UCSD-AML1 (cell line): ENCODE data around the gene ZNF695.

Source experiments
- DNase-seq: peaks from one replicate; lab custom pipeline; 2025; ENCODE audit not compliant: unreplicated experiment; lab: John Stamatoyannopoulos, UW

Gene ZNF695

GRCh38 chr1:246959944-246960693 is 47.7 kb downstream of the ZNF695 start:
- no peak for DNase-seq

- DNase-seq = no peak
These were observed 53.7 kb downstream of the ZNF695 start for GRCh38 chr1:246954126-246954525.

DNA sequence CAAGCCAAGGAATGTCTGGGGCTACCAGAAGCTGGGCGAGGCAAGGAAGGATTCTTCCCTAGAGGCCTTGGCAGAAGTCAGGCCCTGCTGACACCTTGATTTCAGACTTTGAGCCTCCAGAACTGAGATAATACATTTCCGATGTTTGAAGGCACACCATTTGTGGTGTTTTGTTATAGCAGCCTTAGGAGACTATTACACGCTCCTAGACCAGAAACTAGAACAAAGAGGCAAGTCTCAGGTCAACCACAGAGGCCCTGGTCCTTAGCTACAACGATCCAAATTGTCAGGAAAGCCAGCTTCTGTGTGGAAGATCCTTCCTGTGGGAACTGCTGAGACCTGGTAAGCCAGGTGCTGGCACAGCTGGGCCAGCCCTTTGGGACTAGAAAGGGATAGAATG is 56.4 kb downstream of the ZNF695 start:
- DNase-seq = no peak

DNA sequence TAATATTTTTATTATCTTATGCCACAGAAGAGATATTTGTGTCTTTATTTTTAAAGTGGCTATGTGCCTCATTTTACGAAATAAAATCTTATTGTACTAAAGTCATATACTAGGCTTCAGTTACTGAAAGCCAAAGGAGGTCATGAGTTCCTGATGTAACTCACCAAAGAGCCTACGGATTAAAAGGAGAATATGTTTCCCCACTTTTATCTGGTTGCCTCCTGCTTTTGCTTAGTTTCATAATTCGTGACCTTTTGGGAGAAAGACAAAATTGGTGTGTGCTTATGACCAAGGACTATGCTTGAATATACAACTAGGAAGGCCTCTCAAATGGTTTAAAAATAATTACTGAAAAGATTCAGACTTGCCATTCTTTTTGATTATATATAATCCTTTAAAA is 57.9 kb downstream of the ZNF695 start:
- DNase-seq = no peak

DNA sequence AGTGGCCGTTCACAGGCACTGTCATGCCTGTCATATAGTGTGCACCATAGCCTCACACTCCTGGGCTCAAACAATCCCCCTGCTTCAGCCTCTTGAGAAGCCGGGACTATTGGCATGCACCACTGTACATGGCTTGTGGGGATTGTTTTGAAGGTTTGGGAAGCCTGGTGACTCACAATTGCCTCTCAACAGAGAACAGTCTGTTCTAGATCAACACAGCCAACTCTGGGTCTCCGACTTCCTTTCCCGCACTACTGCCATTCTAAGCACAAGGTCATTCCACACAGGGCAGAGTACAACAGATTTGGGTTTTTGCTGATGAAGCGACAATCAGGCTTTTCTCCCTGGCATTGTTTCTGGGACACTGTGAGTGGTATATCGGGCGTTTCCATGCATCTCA is 60.6 kb downstream of the ZNF695 start:
- no peak for DNase-seq

DNA sequence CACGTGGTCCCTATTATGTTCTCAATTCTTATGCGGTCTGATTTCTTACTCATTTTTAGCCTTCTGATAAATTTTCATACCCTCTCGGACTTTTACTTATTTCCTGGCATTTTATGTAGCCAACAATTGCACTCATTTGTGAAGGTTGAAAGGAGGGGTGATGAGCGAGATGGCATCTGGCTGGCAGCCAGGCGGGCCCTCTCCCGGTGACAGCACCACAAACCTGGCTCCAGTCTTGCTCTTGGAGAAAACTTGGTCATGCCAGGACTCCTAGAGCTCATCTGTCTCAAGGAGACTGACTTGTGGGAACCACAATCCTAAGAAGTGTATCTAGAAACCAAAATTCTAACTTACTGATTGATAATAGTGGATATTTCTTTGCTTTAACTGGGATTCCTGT is 61.5 kb downstream of the ZNF695 start:
- no peak for DNase-seq
